Measurements from ENCODE around the gene NDUFB11. TPM values are rescaled to one million over a fixed set of nuclear protein-coding genes. Genes with fewer than 3 reads are reported as not detected.

NDUFB11 gene
- polyA plus RNA-seq, 1 experiment, result 46.8 TPM

DNA sequence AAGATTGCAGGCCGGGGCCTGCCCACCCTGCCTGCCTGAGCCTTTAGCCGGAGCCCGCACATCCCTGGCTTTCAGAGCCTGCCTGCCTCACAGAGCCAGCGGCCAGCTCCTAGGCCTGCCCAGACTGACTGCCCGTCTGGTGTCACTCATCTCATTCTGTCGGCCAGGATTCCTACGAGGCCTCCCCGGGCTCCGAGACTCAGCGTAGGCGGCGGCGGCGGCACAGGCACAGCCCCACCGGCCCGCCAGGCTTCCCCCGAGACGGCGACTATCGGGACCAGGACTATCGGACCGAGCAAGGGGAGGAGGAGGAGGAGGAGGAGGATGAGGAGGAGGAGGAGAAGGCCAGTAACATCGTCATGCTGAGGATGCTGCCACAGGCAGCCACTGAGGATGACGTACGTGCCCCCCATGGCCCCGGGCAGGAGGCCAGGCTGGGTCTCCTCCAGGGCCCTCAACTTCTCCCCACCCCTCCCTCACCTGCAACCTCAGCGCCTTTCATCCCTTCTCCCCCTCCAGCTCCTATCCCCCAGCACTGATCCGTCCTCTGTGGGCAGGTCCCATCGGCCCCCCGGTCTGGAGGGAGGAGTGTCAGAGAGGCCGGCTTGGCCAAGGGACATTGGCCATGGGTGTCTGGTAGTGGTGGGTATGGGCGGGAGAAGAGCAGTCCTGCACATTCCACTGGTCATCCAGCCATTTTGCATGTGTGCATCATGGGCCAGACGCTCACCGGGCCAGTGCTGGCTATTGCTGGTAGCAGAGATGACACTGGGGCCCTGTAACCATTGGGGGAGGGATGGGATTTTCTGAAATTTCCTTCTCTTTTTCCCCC, 26.6 kb upstream of the NDUFB11 start:
- H3K4me3 ChIP-seq (ENCODE audit: low read depth, low read length), result no peak overlapping the region
- TF ChIP-seq, protein P1, sequence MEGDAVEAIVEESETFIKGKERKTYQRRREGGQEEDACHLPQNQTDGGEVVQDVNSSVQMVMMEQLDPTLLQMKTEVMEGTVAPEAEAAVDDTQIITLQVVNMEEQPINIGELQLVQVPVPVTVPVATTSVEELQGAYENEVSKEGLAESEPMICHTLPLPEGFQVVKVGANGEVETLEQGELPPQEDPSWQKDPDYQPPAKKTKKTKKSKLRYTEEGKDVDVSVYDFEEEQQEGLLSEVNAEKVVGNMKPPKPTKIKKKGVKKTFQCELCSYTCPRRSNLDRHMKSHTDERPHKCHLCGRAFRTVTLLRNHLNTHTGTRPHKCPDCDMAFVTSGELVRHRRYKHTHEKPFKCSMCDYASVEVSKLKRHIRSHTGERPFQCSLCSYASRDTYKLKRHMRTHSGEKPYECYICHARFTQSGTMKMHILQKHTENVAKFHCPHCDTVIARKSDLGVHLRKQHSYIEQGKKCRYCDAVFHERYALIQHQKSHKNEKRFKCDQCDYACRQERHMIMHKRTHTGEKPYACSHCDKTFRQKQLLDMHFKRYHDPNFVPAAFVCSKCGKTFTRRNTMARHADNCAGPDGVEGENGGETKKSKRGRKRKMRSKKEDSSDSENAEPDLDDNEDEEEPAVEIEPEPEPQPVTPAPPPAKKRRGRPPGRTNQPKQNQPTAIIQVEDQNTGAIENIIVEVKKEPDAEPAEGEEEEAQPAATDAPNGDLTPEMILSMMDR (IDR thresholded peaks at IDR 0.05; ENCODE audit: insufficient read depth, low read depth, low read length), result no peak
- ChIA-PET POLR2A (no interaction called here), CTCF (no interaction called here)
- no peak for DNase-seq (ENCODE audit: low read depth)
- H3K36me3 ChIP-seq (ENCODE audit: control insufficient read depth, insufficient read depth, low read length), result peaks cover 20% of the 10 kb centered on the region
- no peaks in the 10 kb centered on the region for H3K27me3 ChIP-seq (ENCODE audit: control insufficient read depth, insufficient read depth, low read length)

DNA sequence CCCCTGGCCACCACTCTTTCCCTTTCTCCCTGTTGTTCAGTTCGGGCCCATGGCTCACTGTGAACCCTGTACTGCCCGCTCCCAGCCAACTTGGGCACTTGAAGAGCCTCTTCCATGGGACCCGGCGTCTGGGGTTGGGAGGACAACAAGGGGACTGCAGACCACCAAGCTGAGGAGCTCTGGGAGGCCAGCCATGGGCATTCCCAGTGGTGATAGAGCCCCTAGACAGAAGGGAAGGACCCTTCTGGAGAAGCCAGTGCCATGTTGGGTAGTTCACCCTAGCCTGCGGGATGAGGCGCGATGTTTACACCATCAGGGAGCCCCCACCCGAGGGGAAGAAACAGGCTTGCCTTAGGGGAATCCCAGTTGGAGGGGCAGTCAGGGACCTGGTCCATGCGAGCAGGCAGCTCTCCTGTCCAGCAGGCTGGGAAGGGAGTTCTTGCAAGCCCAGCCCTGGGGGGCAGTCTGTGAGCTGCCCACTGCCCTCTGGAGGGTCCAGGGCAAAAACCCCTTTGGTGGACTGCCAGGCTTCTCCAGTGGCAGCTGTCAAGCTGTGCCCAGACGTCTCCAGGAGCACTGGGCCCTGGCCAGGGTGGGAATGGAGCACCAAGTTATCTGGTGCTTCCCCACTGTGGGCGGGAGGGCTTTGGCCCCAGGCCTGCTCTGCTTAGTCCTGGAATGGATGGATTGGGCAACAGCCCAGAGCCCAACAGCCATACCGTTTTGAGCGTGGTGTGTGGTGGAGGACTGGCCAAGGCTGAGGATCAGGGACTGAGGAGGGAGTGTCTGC, 25.4 kb upstream of the NDUFB11 start:
- ChIA-PET CTCF (no interaction called here), POLR2A (no interaction called here)
- DNase-seq (ENCODE audit: low read depth), result no peak
- no peaks in the 10 kb centered on the region for H3K27me3 ChIP-seq (ENCODE audit: control insufficient read depth, insufficient read depth, low read length)
- no peak overlapping the region for H3K4me3 ChIP-seq (ENCODE audit: low read depth, low read length)
- H3K36me3 ChIP-seq (ENCODE audit: control insufficient read depth, insufficient read depth, low read length), result peaks cover 15% of the 10 kb centered on the region
- TF ChIP-seq, protein P1 (IDR thresholded peaks at IDR 0.05; ENCODE audit: insufficient read depth, low read depth, low read length), result no peak

DNA sequence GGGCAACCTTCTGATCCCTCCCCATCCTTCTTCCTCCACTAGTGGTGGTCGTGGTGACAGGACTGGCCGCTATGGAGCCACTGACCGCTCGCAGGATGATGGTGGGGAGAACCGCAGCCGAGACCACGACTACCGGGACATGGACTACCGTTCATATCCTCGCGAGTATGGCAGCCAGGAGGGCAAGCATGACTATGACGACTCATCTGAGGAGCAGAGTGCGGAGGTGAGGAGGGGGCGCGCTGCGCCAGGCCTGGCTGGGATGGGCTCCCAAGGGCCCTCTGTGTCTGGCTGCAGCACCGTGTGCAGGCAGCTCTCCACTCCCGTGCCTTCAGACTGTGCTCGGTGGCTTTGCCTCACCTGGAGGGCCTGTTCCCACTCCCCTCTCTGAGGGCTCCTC, 24.8 kb upstream of the NDUFB11 start:
- POLR2A ChIA-PET, result no interaction called here

DNA sequence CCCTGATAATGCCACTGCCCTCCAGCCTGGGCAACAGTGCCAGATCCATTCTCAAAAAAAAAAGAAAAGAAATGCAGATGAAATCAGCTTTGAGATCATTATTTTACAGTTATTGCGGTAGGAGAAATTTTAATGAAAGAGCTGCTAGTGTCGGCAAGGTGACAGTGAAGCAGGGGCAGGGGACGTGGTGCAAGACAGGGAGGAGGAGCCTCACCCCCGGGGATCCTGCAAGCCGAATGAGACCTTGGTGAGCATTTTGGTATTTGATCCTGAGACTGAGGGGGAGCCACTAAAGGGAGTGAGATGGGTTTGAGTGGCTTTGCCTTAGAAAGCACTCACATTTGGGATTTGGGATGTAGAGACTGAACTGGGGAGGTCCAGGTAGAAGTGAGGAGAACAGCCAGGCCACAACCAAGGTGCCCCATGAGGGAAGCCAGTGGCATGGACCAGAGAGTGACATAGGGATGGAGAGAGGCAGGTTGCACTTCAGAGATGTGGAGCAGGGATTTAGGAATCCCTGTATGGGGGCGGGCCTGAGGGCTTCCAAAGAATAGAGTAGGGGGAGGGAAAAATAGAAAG, 24.1 kb upstream of the NDUFB11 start:
- POLR2A ChIA-PET, result no interaction called here
- TF ChIP-seq, protein P1 (IDR thresholded peaks at IDR 0.05; ENCODE audit: insufficient read depth, low read depth, low read length), result no peak
- Histone ChIP-seq H3K36me3 (ENCODE audit: control insufficient read depth, insufficient read depth, low read length) (peaks cover 14% of the 10 kb centered on the region), H3K27me3 (ENCODE audit: control insufficient read depth, insufficient read depth, low read length) (no peaks in the 10 kb centered on the region), H3K4me3 (ENCODE audit: low read depth, low read length) (no peak overlapping the region)
- no peak for DNase-seq (ENCODE audit: low read depth)
- CTCF ChIA-PET, result no interaction called here

More for the DNA sequence above, 24.8 kb upstream of the NDUFB11 start:
- Histone ChIP-seq H3K36me3 (ENCODE audit: control insufficient read depth, insufficient read depth, low read length) (peaks cover 15% of the 10 kb centered on the region), H3K4me3 (ENCODE audit: low read depth, low read length) (no peak overlapping the region), H3K27me3 (ENCODE audit: control insufficient read depth, insufficient read depth, low read length) (no peaks in the 10 kb centered on the region)
- DNase-seq (ENCODE audit: low read depth), result no peak
- CTCF ChIA-PET, result no interaction called here
- TF ChIP-seq, protein P1 (IDR thresholded peaks at IDR 0.05; ENCODE audit: insufficient read depth, low read depth, low read length), result no peak

DNA sequence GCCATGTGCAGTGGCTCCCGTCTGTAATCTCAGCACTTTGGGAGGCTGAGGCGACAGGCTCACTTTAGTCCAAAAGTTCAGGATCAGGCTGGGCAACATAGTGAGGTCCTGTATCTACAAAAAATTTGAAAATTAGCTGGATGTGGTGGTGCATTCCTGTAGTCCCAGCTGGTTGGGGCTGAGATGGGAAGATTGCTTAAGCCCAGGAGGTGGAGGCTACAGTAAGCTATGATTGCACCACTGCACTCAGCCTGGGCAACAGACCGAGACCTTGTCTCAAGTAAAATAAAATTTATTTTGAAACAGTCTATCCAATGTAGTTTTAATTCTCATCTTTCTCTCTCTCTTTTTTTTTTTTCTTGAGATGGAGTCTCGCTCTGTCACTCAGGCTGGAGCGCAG, 21.6 kb upstream of the NDUFB11 start:
- DNase-seq (ENCODE audit: low read depth), result no peak
- POLR2A ChIA-PET, result no interaction called here
- TF ChIP-seq, protein P1 (IDR thresholded peaks at IDR 0.05; ENCODE audit: insufficient read depth, low read depth, low read length), result no peak
- Histone ChIP-seq H3K36me3 (ENCODE audit: control insufficient read depth, insufficient read depth, low read length) (peaks cover 4% of the 10 kb centered on the region), H3K4me3 (ENCODE audit: low read depth, low read length) (no peak overlapping the region), H3K27me3 (ENCODE audit: control insufficient read depth, insufficient read depth, low read length) (no peaks in the 10 kb centered on the region)
- CTCF ChIA-PET, result interaction anchor here (1.0 kb wide), 1 partner anchor 13 kb away, joined by 3 read pairs; no protein-coding TSS in a partner anchor

Data from BJ (cell line).